ENCODE measurements around the gene OGDH.
A peak's percentile ranks its signal among the peaks of the same experiment; 100 is the strongest.

OGDH gene

DNA sequence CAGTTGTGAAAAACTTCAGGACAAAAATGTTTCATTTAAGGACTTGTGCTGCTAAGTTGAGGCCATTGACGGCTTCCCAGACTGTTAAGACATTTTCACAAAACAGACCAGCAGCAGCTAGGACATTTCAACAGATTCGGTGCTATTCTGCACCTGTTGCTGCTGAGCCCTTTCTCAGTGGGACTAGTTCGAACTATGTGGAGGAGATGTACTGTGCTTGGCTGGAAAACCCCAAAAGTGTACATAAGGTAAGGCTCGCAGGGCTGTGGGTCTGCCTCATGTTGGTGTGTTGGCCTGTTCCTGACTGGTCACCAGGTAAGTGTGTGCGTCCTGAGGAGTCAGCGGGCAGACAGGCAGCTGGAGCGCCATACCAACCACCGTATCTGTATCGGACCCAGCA, 17.9 kb downstream of the OGDH start:
- no peak overlapping the region for H3K4me3 ChIP-seq (ENCODE audit: low read depth, low read length)
- no peak for DNase-seq (ENCODE audit: low read depth)
- TF ChIP-seq, protein P1, sequence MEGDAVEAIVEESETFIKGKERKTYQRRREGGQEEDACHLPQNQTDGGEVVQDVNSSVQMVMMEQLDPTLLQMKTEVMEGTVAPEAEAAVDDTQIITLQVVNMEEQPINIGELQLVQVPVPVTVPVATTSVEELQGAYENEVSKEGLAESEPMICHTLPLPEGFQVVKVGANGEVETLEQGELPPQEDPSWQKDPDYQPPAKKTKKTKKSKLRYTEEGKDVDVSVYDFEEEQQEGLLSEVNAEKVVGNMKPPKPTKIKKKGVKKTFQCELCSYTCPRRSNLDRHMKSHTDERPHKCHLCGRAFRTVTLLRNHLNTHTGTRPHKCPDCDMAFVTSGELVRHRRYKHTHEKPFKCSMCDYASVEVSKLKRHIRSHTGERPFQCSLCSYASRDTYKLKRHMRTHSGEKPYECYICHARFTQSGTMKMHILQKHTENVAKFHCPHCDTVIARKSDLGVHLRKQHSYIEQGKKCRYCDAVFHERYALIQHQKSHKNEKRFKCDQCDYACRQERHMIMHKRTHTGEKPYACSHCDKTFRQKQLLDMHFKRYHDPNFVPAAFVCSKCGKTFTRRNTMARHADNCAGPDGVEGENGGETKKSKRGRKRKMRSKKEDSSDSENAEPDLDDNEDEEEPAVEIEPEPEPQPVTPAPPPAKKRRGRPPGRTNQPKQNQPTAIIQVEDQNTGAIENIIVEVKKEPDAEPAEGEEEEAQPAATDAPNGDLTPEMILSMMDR (IDR thresholded peaks at IDR 0.05; ENCODE audit: low read depth, low read length, missing control alignments) = no peak
- in situ Hi-C loops (cut with HindIII; ENCODE audit: low sequenced_read_pairs) = no loop called here

DNA sequence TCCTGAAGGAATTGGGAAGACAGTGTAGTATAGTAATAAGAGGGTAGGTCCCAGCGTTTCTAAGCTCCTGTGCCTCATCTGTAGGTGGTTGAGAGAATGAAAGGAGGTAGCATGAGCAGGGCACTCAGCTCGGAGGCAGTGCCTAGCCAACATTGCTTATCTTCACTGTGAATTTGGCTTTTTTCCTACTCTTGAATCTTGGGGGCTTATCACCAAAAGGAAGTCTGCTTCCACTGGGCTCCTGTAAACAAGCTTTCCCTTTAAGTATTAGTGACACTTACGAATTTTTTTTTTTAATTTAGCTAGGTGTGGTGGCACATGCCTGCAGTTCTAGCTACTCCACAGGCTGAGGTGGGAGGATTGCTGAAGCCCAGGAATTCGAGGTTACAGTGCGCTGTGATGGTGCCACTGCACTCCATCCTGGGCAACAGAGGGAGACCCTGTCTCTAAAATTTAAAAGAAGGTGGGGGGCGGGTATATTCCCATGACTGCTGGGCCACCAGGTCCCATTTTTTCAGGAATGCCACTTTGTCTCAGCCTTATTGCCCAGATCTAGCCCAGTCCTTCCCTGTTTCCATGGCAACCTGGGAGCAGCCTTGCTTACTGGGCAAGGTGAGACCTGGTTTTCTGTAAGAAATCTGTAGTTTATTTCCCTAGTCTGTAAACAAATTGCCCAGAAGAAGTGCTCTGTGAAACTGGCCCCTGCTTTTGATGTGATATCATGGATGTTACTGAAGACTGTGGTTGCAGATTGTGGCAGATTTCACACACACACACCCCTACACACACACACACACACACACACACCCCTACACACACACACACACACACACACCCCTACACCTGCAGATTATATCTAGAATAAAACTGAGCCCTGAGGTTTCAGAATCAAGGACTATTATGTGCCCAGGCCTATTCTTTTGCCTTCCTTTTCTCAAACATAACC, 19.4 kb downstream of the OGDH start:
- no peak for DNase-seq (ENCODE audit: low read depth)
- no peak overlapping the region for H3K4me3 ChIP-seq (ENCODE audit: low read depth, low read length)

DNA sequence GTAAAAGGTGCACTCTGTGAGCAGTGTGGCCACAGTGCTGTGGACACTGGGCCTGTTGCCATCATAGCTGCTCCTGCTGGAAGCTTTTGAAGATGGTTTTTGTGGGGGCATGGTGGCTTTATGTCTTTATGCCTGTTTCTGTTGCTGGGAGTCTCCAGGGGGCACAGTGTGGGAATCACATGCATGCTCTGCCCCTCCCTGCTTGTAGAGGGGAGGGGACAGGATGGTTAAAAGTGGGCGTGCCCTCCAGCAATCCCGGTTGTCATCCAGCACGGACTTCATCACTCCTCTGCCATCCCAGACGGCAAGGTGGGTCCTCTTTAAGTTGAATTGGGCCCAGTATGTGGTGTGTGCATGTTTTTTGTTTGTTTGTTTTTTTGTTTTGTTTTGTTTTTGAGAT, 20.2 kb downstream of the OGDH start:
- TF ChIP-seq, protein P1 (IDR thresholded peaks at IDR 0.05; ENCODE audit: low read depth, low read length, missing control alignments) = no peak
- no peak for DNase-seq (ENCODE audit: low read depth)
- in situ Hi-C loops (cut with HindIII; ENCODE audit: low sequenced_read_pairs) = no loop called here
- H3K4me3 ChIP-seq (ENCODE audit: low read depth, low read length) = no peak overlapping the region

More for the DNA sequence above, 19.4 kb downstream of the OGDH start:
- TF ChIP-seq, protein P1 (IDR thresholded peaks at IDR 0.05; ENCODE audit: low read depth, low read length, missing control alignments) = no peak
- in situ Hi-C loops (cut with HindIII; ENCODE audit: low sequenced_read_pairs) = no loop called here

DNA sequence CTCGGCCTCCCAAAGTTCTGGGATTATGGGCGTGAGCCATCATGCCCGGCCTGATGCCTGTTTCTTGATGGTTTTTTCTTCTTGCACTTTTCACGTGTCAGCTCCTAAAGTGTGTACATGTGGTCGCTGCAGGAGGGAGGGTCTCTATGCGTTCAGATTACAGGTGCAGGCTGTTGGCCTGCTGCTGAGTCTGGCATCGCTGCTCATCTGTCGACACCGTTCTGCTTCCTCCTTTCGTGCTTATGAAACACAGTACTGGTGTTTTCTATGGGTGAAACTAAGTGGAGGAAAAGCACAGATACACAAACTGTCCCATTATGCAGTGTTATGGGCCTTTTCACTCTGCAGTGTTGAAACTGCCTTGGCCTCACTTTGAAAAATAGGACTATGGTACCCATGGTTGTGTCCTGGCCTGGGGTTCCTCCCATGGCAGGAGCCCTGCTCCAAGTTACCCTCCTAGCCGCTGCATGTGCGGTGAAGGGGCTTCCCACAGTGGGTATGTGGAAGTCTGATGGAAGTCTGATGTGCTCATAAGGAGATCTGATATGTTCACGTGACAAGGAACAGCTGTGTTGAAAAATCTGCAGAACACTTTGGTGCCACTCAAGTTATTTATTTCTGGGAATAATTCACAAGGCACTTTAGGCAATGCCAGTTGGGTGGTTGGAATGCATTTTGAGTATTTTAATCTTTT, 23.5 kb downstream of the OGDH start:
- in situ Hi-C loops (cut with HindIII; ENCODE audit: low sequenced_read_pairs) = no loop called here
- no peak for DNase-seq (ENCODE audit: low read depth)
- TF ChIP-seq, protein P1 (IDR thresholded peaks at IDR 0.05; ENCODE audit: low read depth, low read length, missing control alignments) = no peak
- H3K4me3 ChIP-seq (ENCODE audit: low read depth, low read length) = no peak overlapping the region

DNA sequence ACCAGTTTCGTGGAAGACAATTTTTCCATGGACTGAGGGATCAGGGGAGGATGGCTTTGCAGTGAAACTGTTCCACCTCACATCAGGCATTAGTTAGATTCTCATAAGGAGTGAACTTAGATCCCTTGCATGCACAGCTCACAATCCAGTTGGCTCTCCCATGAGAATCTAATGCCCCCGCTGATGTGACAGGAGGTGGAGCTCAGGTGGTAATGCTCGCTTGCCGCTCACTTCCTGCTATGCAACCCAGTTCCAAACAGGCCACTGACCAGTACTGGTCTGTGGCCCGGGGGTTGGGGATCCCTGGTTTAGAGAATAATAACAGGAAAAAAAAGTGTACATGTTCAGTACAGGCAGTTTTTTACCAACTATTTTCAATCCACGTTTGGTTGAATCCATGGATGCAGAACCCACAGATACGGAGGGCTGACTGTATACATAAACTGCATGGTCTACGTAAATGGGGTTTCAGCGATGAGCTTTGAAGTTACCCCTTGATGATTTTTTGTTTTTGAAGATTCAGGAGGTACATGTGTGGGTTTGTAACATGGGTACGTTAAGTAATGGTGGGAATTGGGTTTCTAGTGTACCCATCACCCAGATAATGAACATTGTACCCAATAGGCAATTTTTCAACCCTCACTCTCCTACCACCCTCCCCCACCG, 24.5 kb downstream of the OGDH start:
- TF ChIP-seq, protein P1 (IDR thresholded peaks at IDR 0.05; ENCODE audit: low read depth, low read length, missing control alignments) = no peak
- DNase-seq (ENCODE audit: low read depth) = no peak
- no peak overlapping the region for H3K4me3 ChIP-seq (ENCODE audit: low read depth, low read length)
- in situ Hi-C loops (cut with HindIII; ENCODE audit: low sequenced_read_pairs) = no loop called here

DNA sequence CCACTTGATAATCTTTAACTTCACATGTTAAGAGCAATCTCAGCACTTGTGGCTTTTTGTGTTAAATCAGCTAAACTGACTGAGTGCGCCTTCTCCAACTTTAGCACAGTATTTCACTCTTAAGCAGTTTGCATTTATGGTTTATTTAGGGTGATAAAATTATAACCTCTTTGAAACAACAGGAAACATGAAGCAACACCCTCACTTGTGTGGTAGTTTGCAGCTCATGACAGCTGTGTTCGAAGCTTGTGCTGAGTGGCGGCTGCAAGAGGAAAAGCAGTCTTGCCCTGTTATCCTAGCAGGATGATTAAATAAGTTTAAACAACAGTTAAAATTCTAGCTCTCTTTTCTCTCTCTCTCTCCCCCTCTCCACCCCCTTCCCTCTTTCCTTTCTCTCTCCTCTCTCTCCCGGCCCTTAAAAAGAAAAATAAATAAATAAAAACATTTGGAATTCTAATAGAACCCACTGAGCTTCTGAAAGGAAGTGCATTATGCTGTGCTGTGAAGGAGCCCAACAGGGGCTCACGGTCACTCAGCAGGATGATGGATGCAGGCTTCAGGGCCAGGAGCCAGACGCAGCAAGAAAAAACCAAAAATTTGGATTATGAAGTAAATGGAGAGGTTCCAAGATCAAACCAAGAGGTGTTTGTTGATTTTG, 25.2 kb downstream of the OGDH start:
- in situ Hi-C loops (cut with HindIII; ENCODE audit: low sequenced_read_pairs) = no loop called here
- no peak overlapping the region for H3K4me3 ChIP-seq (ENCODE audit: low read depth, low read length)
- TF ChIP-seq, protein P1 (IDR thresholded peaks at IDR 0.05; ENCODE audit: low read depth, low read length, missing control alignments) = no peak
- DNase-seq (ENCODE audit: low read depth) = peak; percentile 85
